Lower leg skin (tissue), 4 donors: ENCODE measurements around the gene MATN1. TPM values are rescaled to one million over a fixed set of nuclear protein-coding genes. Genes with fewer than 3 reads are reported as not detected.

Experiments used
- DNase-seq, 2 donors: peaks; one replicate each; pipeline ENCODE4 v3.0.0-alpha.2; 2019; ENCODE audit warnings: low spot score in 2 of 2
- H3K4me3 ChIP-seq: fragments of 200-600 bp; sonication (generic); 2 replicates; pipeline ENCODE4 v1.5.1; 2017; ENCODE audit warnings: mild to moderate bottlenecking, low read depth; ENCODE audit not compliant: poor library complexity, severe bottlenecking
- POLR2A ChIP-seq, 2 donors: fragments of 450-650 bp; IDR thresholded peaks; one replicate each; pipeline ENCODE4 v1.6.1; 2016 to 2017; ENCODE audit warnings: antibody characterized with exemption in 2 of 2, mild to moderate bottlenecking in 1 of 2, moderate library complexity in 1 of 2
- WGBS, 2 donors: methylation state at CpG; one replicate each; pipeline ENCODE4 v1.1.5; 2018; 5-methylcytosine and 5-hydroxymethylcytosine counted together
- intact Hi-C: fragments of 100-400 bp; cut with DNase I; formaldehyde crosslinking; loops from one replicate; pipeline ENCODE4 v1.15.0; 2023; ENCODE audit warnings: low total_unique reads
- total RNA-seq, 4 donors: library from RNA; depleted of rRNA; stranded (reverse); fragments of >200 nt; gene quantifications; one replicate each; pipeline ENCODE4 v1.1.0, GENCODE V29; 2016
- TF ChIP-seq, protein P1 (sequence below), 3 donors: fragments of 450-650 bp; IDR thresholded peaks; one replicate each; pipeline ENCODE4 v1.5.1; 2016; ENCODE audit warnings: antibody characterized with exemption in 3 of 3, mild to moderate bottlenecking in 3 of 3, moderate library complexity in 2 of 3

Gene MATN1
- total RNA-seq, 4 donors from 2014 or later: not detected

DNA sequence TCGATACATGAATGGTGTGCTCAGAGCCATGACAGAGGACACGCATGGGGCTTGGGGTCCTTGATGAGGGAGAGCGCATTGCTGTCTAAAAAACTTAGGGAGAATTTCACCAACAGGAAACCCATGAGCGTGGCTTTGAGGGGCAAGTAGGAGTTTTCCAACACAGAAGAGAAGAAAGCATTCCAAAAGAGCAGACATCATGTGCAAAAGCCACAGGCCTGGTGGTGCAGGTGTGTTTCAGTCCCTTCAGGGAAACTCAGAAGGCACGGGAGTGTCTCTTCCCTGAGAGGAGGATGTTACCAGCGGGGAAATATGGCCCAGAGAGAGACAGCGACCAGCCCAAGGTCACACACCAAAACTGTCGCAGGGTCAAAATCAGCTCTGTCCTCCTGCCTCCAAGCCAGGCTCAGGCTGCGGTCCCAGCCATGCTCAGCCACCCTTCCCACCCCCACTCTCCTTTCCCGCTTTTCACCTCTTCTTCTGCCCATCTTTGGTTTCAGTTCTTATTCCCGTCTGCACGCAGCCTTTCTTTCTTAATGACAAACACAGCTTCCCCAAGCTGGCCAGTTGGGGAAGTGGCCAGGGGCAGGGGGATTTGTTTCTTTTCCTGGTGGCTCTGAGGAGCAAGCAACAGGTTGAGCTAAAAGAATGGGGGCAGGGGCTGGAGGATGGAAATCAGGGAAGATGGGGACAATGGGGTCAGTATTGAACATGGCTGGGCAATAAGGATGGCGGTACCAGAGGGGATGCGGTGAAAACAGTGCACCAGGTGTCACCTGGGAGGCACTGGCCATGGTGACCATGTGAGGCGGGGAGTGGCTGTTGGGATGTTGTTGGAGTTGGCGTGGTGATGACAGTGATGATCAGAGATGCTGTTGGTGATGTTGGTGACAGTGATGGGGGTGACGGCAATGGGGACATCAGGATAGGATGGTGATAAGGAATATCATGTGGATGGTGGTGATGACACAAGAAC is 23.9 kb upstream of the MATN1 start:
- H3K4me3 ChIP-seq: no peak overlapping the region
- WGBS, 2 donors: 86 to 88% methylated on average over 17 of the region's 17 CpGs
- no peak for DNase-seq

DNA sequence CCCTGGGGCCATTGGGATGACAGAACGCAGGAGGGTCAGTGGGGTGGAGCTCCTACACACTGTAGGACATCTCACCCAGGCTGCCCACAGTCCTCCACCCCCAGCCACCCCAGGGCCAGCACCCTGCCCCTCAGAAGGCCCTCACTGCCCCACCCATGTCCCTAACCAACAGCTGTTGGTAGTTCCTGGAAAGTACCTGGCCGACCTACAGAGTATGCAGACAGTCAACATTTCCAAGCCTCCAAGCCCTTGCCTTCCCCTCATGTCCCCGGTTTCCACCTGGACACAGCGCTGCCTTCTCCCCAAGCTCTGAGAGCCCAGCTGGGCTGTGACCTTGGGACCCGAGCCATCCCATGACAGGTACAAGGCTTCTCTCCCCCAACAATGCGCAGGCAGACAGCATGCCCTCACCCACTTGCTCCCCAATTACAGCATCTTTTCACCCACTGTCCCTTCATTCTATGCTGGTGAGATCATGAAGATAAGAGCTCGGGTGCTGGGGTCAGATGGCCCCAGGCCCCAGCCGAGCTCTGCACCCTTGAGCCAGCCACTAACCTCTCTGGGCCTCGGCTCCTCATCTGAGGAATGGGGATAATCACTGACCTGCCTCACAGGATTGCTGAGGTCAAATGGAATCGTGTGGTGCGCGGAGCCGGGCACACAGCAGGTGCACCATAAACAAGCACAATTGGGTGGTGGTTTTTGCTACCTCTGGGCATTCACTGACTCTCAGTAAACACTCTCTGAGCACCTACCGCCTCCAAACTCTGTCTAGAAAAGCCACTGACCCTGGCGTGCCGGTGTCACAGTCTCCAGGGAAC is 23.0 kb upstream of the MATN1 start:
- intact Hi-C loops: no loop called here
- 78 to 79% methylated on average over 16 of the region's 16 CpGs for WGBS, 2 donors
- TF ChIP-seq, protein P1, sequence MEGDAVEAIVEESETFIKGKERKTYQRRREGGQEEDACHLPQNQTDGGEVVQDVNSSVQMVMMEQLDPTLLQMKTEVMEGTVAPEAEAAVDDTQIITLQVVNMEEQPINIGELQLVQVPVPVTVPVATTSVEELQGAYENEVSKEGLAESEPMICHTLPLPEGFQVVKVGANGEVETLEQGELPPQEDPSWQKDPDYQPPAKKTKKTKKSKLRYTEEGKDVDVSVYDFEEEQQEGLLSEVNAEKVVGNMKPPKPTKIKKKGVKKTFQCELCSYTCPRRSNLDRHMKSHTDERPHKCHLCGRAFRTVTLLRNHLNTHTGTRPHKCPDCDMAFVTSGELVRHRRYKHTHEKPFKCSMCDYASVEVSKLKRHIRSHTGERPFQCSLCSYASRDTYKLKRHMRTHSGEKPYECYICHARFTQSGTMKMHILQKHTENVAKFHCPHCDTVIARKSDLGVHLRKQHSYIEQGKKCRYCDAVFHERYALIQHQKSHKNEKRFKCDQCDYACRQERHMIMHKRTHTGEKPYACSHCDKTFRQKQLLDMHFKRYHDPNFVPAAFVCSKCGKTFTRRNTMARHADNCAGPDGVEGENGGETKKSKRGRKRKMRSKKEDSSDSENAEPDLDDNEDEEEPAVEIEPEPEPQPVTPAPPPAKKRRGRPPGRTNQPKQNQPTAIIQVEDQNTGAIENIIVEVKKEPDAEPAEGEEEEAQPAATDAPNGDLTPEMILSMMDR (IDR thresholded peaks at IDR 0.05): no peak
- TF ChIP-seq POLR2A (IDR thresholded peaks at IDR 0.05): no peak
- DNase-seq: no peak
- no peak overlapping the region for H3K4me3 ChIP-seq

More for the DNA sequence above, 23.9 kb upstream of the MATN1 start:
- TF ChIP-seq, protein P1 (IDR thresholded peaks at IDR 0.05): no peak
- no peak for TF ChIP-seq POLR2A (IDR thresholded peaks at IDR 0.05)
- intact Hi-C loops: no loop called here

DNA sequence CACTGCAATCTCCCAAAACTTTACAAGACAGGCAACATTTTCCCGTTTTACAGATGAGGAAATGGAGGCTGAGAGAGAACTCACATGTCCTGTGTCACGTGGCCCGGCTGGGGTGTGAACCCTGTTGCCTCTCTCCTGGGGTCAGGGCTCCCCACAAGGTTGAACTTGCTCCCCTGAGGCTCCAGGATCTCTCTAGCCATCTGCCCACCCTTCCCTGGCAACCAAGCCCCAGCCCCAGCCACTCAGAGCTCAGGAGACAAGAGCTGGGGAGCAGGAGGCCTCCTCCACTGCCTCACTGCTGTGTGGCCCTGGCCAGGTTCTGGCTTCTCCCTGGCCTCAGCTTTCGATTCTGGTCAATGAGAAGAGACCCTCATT is 22.4 kb upstream of the MATN1 start:
- H3K4me3 ChIP-seq: no peak overlapping the region
- intact Hi-C loops: no loop called here
- no peak for DNase-seq
- no peak for TF ChIP-seq POLR2A (IDR thresholded peaks at IDR 0.05)
- TF ChIP-seq, protein P1 (IDR thresholded peaks at IDR 0.05): no peak
- 60 to 64% methylated on average over 4 of the region's 4 CpGs for whole genome bisulfite sequencing, 2 donors

DNA sequence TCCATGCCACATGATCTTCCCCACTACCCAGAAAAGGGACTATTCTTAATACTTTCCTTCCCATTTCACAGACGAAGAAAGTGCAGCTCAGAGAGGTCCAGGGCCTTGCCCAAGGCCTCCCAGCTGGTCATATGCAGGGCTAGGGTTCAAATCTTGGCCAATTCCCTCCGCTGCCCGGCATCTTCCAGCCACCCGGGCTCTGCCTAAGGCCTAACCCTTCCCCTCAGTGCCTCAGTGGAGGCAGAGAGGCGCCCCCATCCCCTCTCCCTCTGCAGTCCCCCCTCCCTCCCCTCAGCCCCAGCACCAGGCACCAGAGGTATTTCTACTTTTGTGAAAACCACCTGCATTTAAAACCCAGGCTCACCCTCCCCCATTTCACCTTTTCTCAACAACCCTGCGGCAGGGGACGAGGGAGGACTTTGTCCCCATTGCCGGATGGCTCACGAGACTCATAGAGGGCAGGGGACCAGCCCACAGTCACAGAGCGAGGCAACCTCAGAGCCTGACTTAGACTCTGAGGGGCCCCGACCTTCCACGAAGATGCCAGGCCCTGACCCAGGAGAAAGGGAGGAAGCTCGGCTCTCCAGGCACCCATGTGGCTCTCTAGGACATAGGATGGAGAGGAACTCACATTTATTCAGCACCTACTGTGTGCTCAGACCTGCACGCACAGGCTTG is 21.9 kb upstream of the MATN1 start:
- intact Hi-C loops: no loop called here
- no peak for DNase-seq
- WGBS, 2 donors: 77 to 81% methylated on average over 14 of the region's 14 CpGs

More for the DNA sequence above, 21.9 kb upstream of the MATN1 start:
- no peak overlapping the region for H3K4me3 ChIP-seq
- TF ChIP-seq, protein P1 (IDR thresholded peaks at IDR 0.05): no peak
- TF ChIP-seq POLR2A (IDR thresholded peaks at IDR 0.05): no peak
